Activated naive CD4-positive, alpha-beta T cell treated with anti-CD3 and anti-CD28 coated beads, Interleukin-2, amount 10 ng/mL, durations not matched to agents 7 days and 5 days (primary cell): Measurements from ENCODE around the gene SNAI3.
"Not testable (repeated sequence)": the region's sequence is repeated elsewhere in the genome, so short reads cannot be mapped to it uniquely, and the experiment has no call there.

Experiments
- CTCF ChIA-PET: fragments of 350-600 bp; sonication (Branson Sonifier 250); formaldehyde crosslinking; loops from one replicate; lab custom pipeline; 2021; ENCODE audit warnings: antibody characterized with exemption; lab: Charles Lee
- DNase-seq: peaks from one replicate; pipeline ENCODE4 v3.0.0-alpha.2; 2020
- H3K27ac Mint-ChIP-seq: one replicate; pipeline ENCODE4 v1.8.0; 2021; ENCODE audit warnings: mild to moderate bottlenecking, moderate library complexity, mixed read lengths
- H3K27me3 Mint-ChIP-seq: one replicate; pipeline ENCODE4 v1.8.0; 2021; ENCODE audit warnings: mild to moderate bottlenecking, mixed read lengths
- H3K36me3 Mint-ChIP-seq: one replicate; pipeline ENCODE4 v1.8.0; 2021; ENCODE audit warnings: mixed read lengths
- H3K4me1 Mint-ChIP-seq: one replicate; pipeline ENCODE4 v1.8.0; 2021; ENCODE audit warnings: mixed read lengths
- H3K4me3 Mint-ChIP-seq: one replicate; pipeline ENCODE4 v1.8.0; 2021; ENCODE audit warnings: mild to moderate bottlenecking, moderate library complexity, mixed read lengths
- H3K9me3 Mint-ChIP-seq: one replicate; pipeline ENCODE4 v1.8.0; 2021; ENCODE audit warnings: mixed read lengths

SNAI3 gene

GRCh38 chr16:88684569-88685155, 1.6 kb downstream of the SNAI3 start:
- peaks cover 74% of the 10 kb centered on the region for H3K4me1 Mint-ChIP-seq
- H3K36me3 Mint-ChIP-seq: peaks cover 26% of the 10 kb centered on the region
- no peak for DNase-seq
- H3K4me3 Mint-ChIP-seq: peak overlapping the region; percentile 83
- peaks cover 13% of the 10 kb centered on the region for H3K27me3 Mint-ChIP-seq
- H3K9me3 Mint-ChIP-seq: no peaks in the 10 kb centered on the region
- peak overlapping the region; percentile 82 for H3K27ac Mint-ChIP-seq
- CTCF ChIA-PET: interaction anchor here (1.2 to 1.6 kb wide), 4 partner anchors 14 to 21 kb away, joined by 4 to 5 read pairs (median 4); no protein-coding TSS in a partner anchor

- peaks cover 34% of the 10 kb centered on the region for H3K36me3 Mint-ChIP-seq
- DNase-seq: peak; percentile 83
- peaks cover 50% of the 10 kb centered on the region for H3K4me1 Mint-ChIP-seq
- no peaks in the 10 kb centered on the region for H3K9me3 Mint-ChIP-seq
- H3K27ac Mint-ChIP-seq: peak overlapping the region; percentile 95
- H3K4me3 Mint-ChIP-seq: peak overlapping the region; percentile 69
- CTCF ChIA-PET: interaction anchor here (0.6 to 1.3 kb wide), 5 partner anchors 11 to 112 kb away, joined by 3 to 8 read pairs (median 4); partner anchors contain the start of gene ZC3H18
- H3K27me3 Mint-ChIP-seq: peaks cover 3% of the 10 kb centered on the region
Observed at GRCh38 chr16:88681709-88682451, 4.4 kb downstream of the SNAI3 start.

- Mint-ChIP-seq H3K9me3 (no peaks in the 10 kb centered on the region), H3K27me3 (no peaks in the 10 kb centered on the region), H3K27ac (peak overlapping the region; percentile 95), H3K4me1 (peaks cover 46% of the 10 kb centered on the region), H3K36me3 (peaks cover 34% of the 10 kb centered on the region), H3K4me3 (peak overlapping the region; percentile 69)
- CTCF ChIA-PET: interaction anchor here (1.0 to 1.3 kb wide), 5 partner anchors 10 to 100 kb away, joined by 3 to 8 read pairs (median 5); no protein-coding TSS in a partner anchor
- DNase-seq: peak; percentile 72
Observed at GRCh38 chr16:88681084-88681680, 5.1 kb downstream of the SNAI3 start.

DNA sequence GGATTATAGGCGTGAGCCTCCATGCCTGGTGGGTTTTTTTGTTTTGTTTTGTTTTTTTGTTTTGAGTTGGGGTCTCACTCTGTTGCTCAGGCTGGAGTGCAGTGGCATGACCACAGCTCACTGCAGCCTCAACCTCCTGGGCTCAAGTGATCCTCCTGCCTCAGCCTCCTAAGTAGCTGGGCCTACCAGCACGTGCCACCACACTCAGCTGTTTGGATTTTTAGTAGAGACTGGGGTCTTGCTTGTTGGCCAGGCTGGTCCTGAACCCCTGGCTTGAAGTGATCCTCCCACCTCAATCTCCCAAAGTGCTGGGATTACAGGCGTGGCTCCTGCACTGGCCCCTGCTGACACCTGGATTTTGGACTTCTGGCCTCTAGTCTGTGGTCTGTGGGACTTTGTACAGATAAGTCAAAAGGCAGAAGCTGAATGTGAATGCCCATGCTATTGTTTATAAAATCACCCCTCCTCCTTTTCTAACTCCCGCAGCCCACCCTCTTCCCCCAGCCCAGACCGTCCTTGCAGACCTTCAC, 5.7 kb downstream of the SNAI3 start:
- H3K27ac Mint-ChIP-seq: peak overlapping the region; percentile 95
- CTCF ChIA-PET: interaction anchor here (0.7 to 1.4 kb wide), 5 partner anchors 10 to 101 kb away, joined by 3 to 5 read pairs (median 3); no protein-coding TSS in a partner anchor
- H3K27me3 Mint-ChIP-seq: no peaks in the 10 kb centered on the region
- H3K4me3 Mint-ChIP-seq: peak overlapping the region; percentile 69
- H3K9me3 Mint-ChIP-seq: no peaks in the 10 kb centered on the region
- no peak for DNase-seq
- peaks cover 36% of the 10 kb centered on the region for H3K36me3 Mint-ChIP-seq
- H3K4me1 Mint-ChIP-seq: peaks cover 46% of the 10 kb centered on the region

- H3K27ac Mint-ChIP-seq: no peak overlapping the region
- DNase-seq: no peak
- H3K27me3 Mint-ChIP-seq: no peaks in the 10 kb centered on the region
- H3K36me3 Mint-ChIP-seq: peaks cover 29% of the 10 kb centered on the region
- no peak overlapping the region for H3K4me3 Mint-ChIP-seq
- CTCF ChIA-PET: no interaction called here
- H3K4me1 Mint-ChIP-seq: peaks cover 26% of the 10 kb centered on the region
- no peaks in the 10 kb centered on the region for H3K9me3 Mint-ChIP-seq
Observed at GRCh38 chr16:88678224-88678979, 7.9 kb downstream of the SNAI3 start.

DNA sequence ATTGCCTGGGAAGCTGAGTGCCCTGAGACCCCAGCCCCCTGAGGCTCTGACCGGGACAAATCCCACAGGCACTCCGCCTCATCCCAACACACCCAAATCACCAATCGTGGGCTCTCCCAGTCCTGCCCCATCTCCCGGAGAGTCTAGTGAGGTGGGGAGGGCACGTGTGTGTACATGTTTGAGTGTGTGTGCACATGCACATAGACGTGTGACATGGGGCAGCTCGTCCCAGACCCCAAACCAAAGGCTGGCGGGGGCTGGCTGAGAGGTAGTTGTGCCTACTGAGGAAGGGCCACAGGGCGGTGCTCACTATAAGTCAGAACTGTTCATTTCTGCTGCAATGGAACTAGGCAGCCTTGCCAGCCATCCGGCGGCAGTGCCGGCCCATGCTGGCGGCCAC, 8.6 kb downstream of the SNAI3 start:
- no peak for DNase-seq
- H3K9me3 Mint-ChIP-seq: no peaks in the 10 kb centered on the region
- H3K27me3 Mint-ChIP-seq: no peaks in the 10 kb centered on the region
- no peak overlapping the region for H3K27ac Mint-ChIP-seq
- peaks cover 29% of the 10 kb centered on the region for H3K36me3 Mint-ChIP-seq
- CTCF ChIA-PET: no interaction called here
- no peak overlapping the region for H3K4me3 Mint-ChIP-seq
- peaks cover 22% of the 10 kb centered on the region for H3K4me1 Mint-ChIP-seq

DNA sequence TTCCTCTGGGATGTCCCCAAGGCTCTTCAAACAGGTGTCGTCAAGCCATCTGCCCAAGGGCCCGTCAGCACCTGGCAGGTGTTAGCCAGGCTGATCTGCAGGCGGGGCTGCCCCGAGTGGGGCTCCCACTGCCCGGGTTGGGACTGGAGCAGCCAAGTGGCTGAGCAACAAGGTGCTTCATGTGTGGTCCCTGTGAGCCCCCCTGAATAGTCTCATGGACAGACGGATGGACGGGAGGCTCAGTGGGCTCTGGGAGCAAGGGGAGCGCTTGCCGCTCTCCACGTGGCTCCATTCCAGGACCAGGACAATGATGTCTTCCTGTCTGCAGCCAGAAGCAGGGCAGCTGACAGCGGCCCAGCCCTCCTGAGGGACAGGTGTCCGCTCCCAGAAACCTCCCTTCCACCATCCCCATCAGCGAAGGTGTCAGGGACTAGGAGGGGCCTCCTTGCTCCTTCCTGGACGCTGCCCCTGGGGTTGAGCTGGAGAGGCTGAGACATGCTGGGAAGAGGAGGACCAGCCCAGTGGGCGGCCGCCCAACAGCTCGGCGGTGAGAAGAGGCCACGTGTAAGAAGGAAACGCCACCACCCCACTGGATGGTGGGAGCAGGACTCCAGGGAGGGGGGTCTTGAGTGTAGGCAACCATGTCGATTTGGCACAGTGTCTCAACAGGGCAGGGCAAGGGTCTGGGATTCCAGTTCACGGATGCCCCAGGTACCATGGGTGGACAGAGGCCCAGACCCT, 9.6 kb downstream of the SNAI3 start:
- no peak for DNase-seq
- CTCF ChIA-PET: no interaction called here
- peaks cover 13% of the 10 kb centered on the region for H3K4me1 Mint-ChIP-seq
- H3K9me3 Mint-ChIP-seq: no peaks in the 10 kb centered on the region
- no peak overlapping the region for H3K4me3 Mint-ChIP-seq
- peaks cover 26% of the 10 kb centered on the region for H3K36me3 Mint-ChIP-seq
- no peaks in the 10 kb centered on the region for H3K27me3 Mint-ChIP-seq
- H3K27ac Mint-ChIP-seq: no peak overlapping the region

DNA sequence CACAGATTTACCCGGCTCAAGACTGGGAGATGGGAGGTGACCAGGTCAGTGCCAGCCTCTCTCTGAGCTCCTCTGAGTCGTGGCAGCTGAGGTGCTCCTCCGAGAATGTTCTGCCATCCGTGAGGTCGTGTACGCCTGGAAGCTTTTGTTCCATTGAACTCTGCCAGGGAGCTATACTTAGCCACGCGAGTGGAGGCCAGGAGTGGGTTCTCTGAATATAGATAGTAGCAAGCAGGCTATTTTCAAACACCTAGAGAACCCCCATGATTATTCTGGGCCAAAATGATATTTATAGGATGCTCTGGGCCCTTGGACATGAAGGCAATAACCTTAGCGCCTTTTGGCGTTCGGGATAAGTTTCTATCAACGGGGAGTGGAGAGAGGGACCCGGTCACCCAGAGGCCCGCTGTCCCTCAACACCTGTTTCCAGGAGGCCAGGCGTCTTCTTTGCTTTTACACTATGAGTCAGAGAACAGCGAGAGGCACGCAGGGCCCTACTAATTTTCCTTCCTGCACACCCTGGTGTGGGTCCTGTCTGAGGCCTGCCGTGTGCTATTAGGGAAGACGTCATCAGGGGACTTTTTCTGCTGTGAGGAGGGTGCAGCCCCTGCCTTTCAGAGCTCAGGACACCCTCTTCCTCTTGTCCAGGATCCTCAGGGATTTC, 12.5 kb downstream of the SNAI3 start:
- CTCF ChIA-PET: no interaction called here
- no peak overlapping the region for H3K27ac Mint-ChIP-seq
- H3K4me3 Mint-ChIP-seq: no peak overlapping the region
- no peaks in the 10 kb centered on the region for H3K9me3 Mint-ChIP-seq
- no peaks in the 10 kb centered on the region for H3K4me1 Mint-ChIP-seq
- no peaks in the 10 kb centered on the region for H3K27me3 Mint-ChIP-seq
- peaks cover 17% of the 10 kb centered on the region for H3K36me3 Mint-ChIP-seq
- no peak for DNase-seq

DNA sequence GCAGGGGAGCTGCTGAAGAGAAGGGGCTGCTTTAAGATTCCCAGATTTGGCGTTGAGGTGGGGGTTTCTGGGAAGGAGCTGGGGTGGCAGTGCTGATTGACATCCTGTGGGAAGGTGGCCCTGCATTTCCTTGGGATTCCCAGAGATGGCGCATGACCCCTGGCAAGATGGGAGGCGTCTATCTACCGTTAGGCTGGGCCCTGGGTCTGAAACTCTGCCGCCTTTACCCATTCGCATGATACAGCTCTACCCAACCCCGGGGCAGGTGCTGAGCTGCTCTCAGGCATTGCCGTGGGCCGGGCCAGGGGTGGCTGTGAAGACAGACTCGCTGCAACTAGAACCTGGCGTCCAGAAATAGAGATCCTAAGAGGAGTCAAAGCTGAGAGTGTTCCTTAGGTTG, 13.5 kb downstream of the SNAI3 start:
- DNase-seq: no peak
- no peaks in the 10 kb centered on the region for H3K27me3 Mint-ChIP-seq
- no peaks in the 10 kb centered on the region for H3K4me1 Mint-ChIP-seq
- H3K27ac Mint-ChIP-seq: no peak overlapping the region
- CTCF ChIA-PET: no interaction called here
- no peaks in the 10 kb centered on the region for H3K9me3 Mint-ChIP-seq
- H3K36me3 Mint-ChIP-seq: peaks cover 19% of the 10 kb centered on the region
- H3K4me3 Mint-ChIP-seq: no peak overlapping the region

DNA sequence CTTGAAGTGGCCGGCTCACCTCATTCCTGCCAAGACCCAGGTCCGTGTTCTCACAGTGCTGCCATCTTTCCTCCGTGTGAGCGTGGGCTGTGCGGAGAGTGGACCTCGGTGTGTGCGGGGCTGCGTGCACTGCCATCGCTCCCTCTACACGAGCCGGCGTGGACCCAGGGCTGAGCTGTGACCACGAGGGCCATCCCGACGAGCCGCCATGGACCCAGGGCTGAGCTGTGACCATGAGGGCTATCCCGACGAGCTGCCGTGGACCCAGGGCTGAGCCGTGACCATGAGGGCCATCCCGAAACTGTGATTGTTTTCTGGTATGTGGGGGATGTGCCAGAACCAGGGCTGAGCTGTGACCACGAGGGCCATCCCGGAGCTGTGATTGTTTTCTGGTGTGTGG, 14.5 kb downstream of the SNAI3 start:
- Mint-ChIP-seq H3K9me3 (no peaks in the 10 kb centered on the region), H3K27ac (no peak overlapping the region), H3K36me3 (peaks cover 15% of the 10 kb centered on the region), H3K4me1 (no peaks in the 10 kb centered on the region), H3K27me3 (no peaks in the 10 kb centered on the region), H3K4me3 (no peak overlapping the region)
- CTCF ChIA-PET: no interaction called here
- no peak for DNase-seq

GRCh38 chr16:88669980-88670379, 16.3 kb downstream of the SNAI3 start:
- Mint-ChIP-seq H3K4me3 (no peak overlapping the region), H3K27ac (peak overlapping the region; percentile 14), H3K9me3 (no peaks in the 10 kb centered on the region), H3K27me3 (no peaks in the 10 kb centered on the region), H3K4me1 (peaks cover 3% of the 10 kb centered on the region), H3K36me3 (peaks cover 12% of the 10 kb centered on the region)
- CTCF ChIA-PET: interaction anchor here (1.2 kb wide), 1 partner anchor 16 kb away, joined by 4 read pairs; no protein-coding TSS in a partner anchor
- no peak for DNase-seq

DNA sequence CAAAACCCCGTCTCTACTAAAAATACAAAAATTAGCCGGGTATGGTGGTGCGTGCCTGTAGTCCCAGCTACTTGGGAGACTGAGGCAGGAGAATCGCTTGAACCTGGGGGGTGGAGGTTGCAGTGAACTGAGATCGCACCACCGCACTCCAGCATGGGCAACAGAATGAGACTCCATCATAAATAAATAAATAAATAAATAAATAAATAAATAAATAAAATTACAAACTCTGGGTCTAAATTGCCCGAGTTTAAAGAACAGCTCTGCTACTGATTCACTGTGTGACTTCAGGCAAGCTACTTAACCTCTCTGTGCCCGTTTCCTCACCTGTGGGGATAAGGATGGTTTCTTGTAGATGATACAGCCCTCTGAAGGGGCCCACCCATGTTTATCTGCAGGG, 16.8 kb downstream of the SNAI3 start:
- H3K27ac Mint-ChIP-seq, H3K4me1 Mint-ChIP-seq, H3K27me3 Mint-ChIP-seq, H3K9me3 Mint-ChIP-seq, H3K4me3 Mint-ChIP-seq, DNase-seq: not testable (repeated sequence)
- CTCF ChIA-PET: interaction anchor here (1.2 kb wide), 1 partner anchor 16 kb away, joined by 4 read pairs; no protein-coding TSS in a partner anchor
- H3K36me3 Mint-ChIP-seq: peaks cover 12% of the 10 kb centered on the region

DNA sequence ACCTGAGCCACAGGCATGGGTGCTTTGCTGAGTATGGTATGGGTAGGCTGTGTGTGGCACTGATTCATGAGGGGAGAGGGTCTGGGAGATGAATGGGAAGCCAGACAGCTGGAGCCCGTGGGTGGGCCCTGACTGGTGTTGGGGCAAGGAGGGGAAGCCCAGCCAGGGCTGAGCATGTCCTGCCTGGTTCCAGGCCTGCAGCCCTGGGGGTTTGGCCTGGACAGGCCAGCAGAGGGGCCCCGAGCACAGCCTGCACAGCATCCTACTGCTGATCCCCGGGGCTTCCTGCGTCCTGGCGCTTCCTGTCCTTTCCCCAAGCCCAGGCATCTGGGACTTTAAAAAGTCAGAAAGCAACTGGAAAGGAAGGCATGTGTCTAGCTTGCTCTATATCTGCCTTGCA, 18.8 kb downstream of the SNAI3 start:
- no peak for DNase-seq
- Mint-ChIP-seq H3K4me1 (peaks cover 13% of the 10 kb centered on the region), H3K27ac (no peak overlapping the region), H3K4me3 (no peak overlapping the region), H3K9me3 (no peaks in the 10 kb centered on the region), H3K27me3 (peaks cover 4% of the 10 kb centered on the region), H3K36me3 (peaks cover 9% of the 10 kb centered on the region)
- CTCF ChIA-PET: no interaction called here
